Activated CD4-positive, alpha-beta T cell treated with anti-CD3 and anti-CD28 coated beads for 36 hours (primary cell): Measurements from ENCODE around the gene TASOR. TPM values are rescaled to one million over a fixed set of nuclear protein-coding genes. Genes with fewer than 3 reads are reported as not detected.

Experiments
- ATAC-seq: fragments of 200-7000 bp; cut with Tn5 transposase; one replicate; pipeline ENCODE4 v1.10.0; 2021; ENCODE audit warnings: mild to moderate bottlenecking, moderate library complexity
- CTCF ChIA-PET: fragments of 350-600 bp; sonication (Branson Sonifier 250); formaldehyde crosslinking; loops from one replicate; lab custom pipeline; 2021; ENCODE audit warnings: antibody characterized with exemption; lab: Charles Lee
- POLR2A ChIA-PET: fragments of 350-600 bp; sonication (Branson Sonifier 250); formaldehyde crosslinking; loops from one replicate; lab custom pipeline; 2021; ENCODE audit warnings: antibody characterized with exemption, inconsistent platforms; lab: Charles Lee
- DNase-seq: peaks from one replicate; pipeline ENCODE4 v3.0.0-alpha.2; 2020
- H3K27ac Mint-ChIP-seq: one replicate; pipeline ENCODE4 v1.8.0; 2021; ENCODE audit warnings: mixed read lengths
- H3K27me3 Mint-ChIP-seq: one replicate; pipeline ENCODE4 v1.8.0; 2021; ENCODE audit warnings: mixed read lengths
- H3K36me3 Mint-ChIP-seq: one replicate; pipeline ENCODE4 v1.8.0; 2021; ENCODE audit warnings: low read depth, mixed read lengths
- H3K4me1 Mint-ChIP-seq: one replicate; pipeline ENCODE4 v1.8.0; 2021; ENCODE audit warnings: mixed read lengths
- H3K4me3 Mint-ChIP-seq: one replicate; pipeline ENCODE4 v1.8.0; 2021; ENCODE audit warnings: mild to moderate bottlenecking, moderate library complexity, mixed read lengths
- H3K9me3 Mint-ChIP-seq: one replicate; pipeline ENCODE4 v1.8.0; 2021; ENCODE audit warnings: low read depth, mixed read lengths
- intact Hi-C, 2 experiments: fragments of 100-400 bp; cut with DNase I in 1 of 2; cut with micrococcal nuclease in 1 of 2; formaldehyde crosslinking; loops; one replicate each; pipeline versions ENCODE4 v1.14.2 to v1.15.1; 2022 to 2024; cut with DNase I, micrococcal nuclease
- total RNA-seq, 2 experiments: library from RNA; stranded (reverse); gene quantifications; one replicate each; pipeline ENCODE4 v1.2.3, GENCODE V29; 2021

TASOR gene
- total RNA-seq, 2 experiments from 2014 or later, result 56.8 to 65.6 TPM

DNA sequence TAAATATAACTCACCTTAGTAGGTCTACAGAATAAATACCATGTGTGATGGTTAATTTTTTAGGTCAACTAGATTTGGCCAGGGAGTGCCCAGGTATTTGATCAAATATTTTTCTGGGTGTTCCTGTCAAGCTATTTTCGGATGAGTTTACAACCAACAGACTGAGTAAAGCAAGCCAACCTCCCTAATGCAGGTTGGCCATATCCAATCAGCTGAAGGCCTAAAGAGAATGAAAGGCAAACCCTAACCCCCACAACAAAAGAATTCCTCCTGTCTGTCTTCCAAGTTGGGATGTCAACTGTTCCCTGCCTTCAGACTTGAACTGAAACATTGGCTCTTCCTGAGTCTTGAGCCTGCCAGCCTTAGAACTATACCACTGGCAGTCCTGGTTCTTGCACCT is 28.6 kb downstream of the TASOR start:
- POLR2A ChIA-PET, result no interaction called here
- intact Hi-C loops, result no loop called here
- CTCF ChIA-PET, result no interaction called here
- H3K4me1 Mint-ChIP-seq, result peaks cover 26% of the 10 kb centered on the region
- no peak overlapping the region for H3K4me3 Mint-ChIP-seq
- no peak for DNase-seq
- no peak for ATAC-seq
- H3K27me3 Mint-ChIP-seq, result no peaks in the 10 kb centered on the region
- H3K9me3 Mint-ChIP-seq, result no peaks in the 10 kb centered on the region
- H3K27ac Mint-ChIP-seq, result no peak overlapping the region
- H3K36me3 Mint-ChIP-seq, result peaks cover 66% of the 10 kb centered on the region

DNA sequence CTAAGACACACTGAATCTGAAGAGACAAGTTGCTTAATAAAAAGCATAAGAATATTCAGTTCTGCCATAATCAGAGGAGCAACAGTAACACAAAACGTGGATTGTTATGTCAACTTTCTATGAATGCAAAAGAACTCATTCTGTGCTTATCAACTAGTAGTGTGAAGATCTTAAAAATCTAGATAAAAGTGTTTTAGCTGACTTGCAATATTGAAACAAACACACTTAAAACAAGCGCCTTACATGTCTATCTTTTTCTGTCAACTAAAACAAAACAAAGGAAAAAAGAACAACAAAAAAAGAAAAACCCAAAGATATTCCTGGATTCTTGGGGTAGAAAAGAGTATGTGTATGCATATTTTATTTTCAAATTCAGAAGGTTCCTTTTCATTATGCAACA is 37.7 kb downstream of the TASOR start:
- Mint-ChIP-seq H3K4me1 (peaks cover 26% of the 10 kb centered on the region), H3K27me3 (no peaks in the 10 kb centered on the region), H3K36me3 (peaks cover 48% of the 10 kb centered on the region), H3K27ac (no peak overlapping the region), H3K4me3 (no peak overlapping the region), H3K9me3 (no peaks in the 10 kb centered on the region)
- intact Hi-C loops, result no loop called here
- POLR2A ChIA-PET, result no interaction called here
- CTCF ChIA-PET, result interaction anchor here (1.0 kb wide), 1 partner anchor 17 kb away, joined by 3 read pairs; no protein-coding TSS in a partner anchor
- ATAC-seq, result no peak
- no peak for DNase-seq

DNA sequence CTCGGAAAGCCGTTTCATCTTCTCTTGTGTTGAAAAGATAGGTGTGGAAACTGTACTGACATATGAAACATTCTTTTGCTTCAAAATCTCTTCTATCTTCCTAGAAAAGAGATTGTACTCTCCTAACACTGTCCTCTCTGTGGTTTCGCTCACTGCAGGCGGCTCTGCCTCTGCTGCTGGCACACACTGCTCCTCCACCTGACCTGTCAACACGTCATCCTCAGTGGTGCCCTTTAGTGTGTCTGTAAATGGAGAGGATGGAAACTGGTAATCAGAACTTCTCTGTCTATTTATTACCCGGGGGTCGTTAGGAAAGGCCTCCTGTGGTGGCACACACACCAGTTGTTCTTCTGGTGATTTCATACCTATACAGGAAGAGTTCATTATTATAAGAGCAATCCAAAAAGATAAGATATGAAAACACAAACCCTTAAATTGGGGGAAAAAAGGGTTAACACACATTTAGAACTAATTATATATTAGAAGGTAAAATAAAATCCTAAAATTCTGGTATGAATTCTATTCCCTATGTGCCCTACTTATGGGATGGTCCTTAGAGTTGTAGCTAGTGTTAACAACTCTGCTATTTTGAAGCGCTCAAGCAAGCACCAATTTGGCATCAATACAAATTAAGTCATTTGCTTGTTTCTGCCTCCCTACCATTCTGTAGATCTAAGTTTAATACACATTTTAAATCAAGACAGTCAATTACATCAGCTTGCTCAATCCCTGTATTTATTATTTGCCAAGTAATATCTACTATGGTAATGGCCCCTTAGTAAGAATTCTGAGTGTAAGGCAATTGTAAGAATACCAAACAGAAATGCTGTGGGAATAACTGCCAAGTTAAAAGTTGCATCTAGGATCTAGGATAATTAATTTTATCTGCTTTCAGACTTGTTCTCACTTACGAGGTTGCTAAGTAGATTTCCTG is 49.2 kb downstream of the TASOR start:
- H3K4me3 Mint-ChIP-seq, result no peak overlapping the region
- DNase-seq (no peak), ATAC-seq (no peak)
- no peaks in the 10 kb centered on the region for H3K27me3 Mint-ChIP-seq
- intact Hi-C loops, result no loop called here
- ChIA-PET CTCF (no interaction called here), POLR2A (interaction anchor here (0.7 kb wide), 1 partner anchor 60 kb away, joined by 6 read pairs; no protein-coding TSS in a partner anchor)
- no peaks in the 10 kb centered on the region for H3K9me3 Mint-ChIP-seq
- no peak overlapping the region for H3K27ac Mint-ChIP-seq
- H3K4me1 Mint-ChIP-seq, result peaks cover 7% of the 10 kb centered on the region
- H3K36me3 Mint-ChIP-seq, result peaks cover 33% of the 10 kb centered on the region

Other genes with a start within 250 kb of the TASOR start
- gene ERC2, start 214.8 kb downstream of the TASOR start, total RNA-seq, result not detected
- 10 to 100 TPM; 23.5 to 28.5 TPM for gene CCDC66, start 126.1 kb downstream of the TASOR start, total RNA-seq
- 10 to 100 TPM; 34.4 to 38.3 TPM for gene ARHGEF3, start 118.7 kb upstream of the TASOR start, total RNA-seq